ENCODE results near the gene STARD3. TPM values are rescaled to one million over a fixed set of nuclear protein-coding genes. Genes with fewer than 3 reads are reported as not detected.
A peak's percentile ranks its signal among the peaks of the same experiment; 100 is the strongest.
"Not testable (repeated sequence)": the region's sequence is repeated elsewhere in the genome, so short reads cannot be mapped to it uniquely, and the experiment has no call there.

Gene STARD3
- total RNA-seq (2022), result 2,579 and 2,697 TPM in 2 replicates
- percentile 100 among the genes with signal in this experiment for Bru-seq, nascent RNA
- percentile 100 among the genes with signal in this experiment for BruChase-seq, experiment 1, labeled RNA remaining after a 6-hour chase
- percentile 100 among the genes with signal in this experiment for BruChase-seq, experiment 2, labeled RNA remaining after a 2-hour chase
- long read RNA-seq, transcript STARD3-201 (15 exons, 2,132 nt), result major isoform, 2,035 of 3,398 reads
- long read RNA-seq, transcript STARD3-202 (14 exons, 1,949 nt), result minor isoform, 14 of 3,398 reads
- long read RNA-seq, transcript STARD3-209 (15 exons, 1,666 nt), result minor isoform, 35 of 3,398 reads
- long read RNA-seq, partial matches to known transcripts, result 259 of 3,398 reads
- long read RNA-seq, other reads (novel, unspliced or antisense), result 1,053 of 3,398 reads

DNA sequence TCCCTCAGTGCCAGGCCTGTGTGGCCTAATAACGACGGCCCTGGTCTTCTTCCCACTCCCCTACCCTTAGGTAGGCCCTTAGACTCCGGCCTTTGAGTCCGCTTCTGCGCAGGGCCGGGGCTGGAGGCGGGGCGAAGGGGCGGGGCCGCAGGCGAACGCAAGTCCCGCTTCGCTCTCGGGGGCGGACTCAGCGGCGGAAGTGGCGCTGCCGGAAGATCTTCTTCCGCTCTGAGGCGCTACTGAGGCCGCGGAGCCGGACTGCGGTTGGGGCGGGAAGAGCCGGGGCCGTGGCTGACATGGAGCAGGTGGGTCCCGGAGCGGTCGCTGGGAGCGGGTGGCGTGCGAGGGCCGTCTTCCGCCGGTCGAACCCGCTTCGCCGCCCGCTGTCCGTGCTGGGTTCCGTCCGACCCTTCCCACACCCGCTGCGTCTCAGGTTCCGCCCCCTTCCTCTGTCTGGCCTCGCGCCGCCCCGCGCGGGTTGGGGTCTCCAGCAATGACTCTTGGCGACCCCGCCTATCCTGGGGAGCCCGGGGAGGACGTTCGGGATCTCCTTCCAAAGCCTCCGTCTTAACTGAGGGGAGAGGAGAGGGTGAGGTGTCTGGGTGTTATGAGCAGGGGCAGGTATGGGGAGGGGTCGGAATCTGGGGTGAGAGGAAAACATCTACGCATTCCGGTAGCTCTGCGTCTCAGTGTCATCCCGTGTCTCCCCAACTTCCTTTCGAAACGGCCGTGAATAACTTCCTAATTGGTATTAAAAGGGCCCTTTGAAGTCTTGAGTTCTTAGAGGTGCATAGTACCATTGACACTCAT lies at the start of gene STARD3:
Gene STARD3, plus strand, starts transcription at position 218 of the 810 bp plus-strand sequence. CDS start 16,388 bp downstream, outside the sequence.
- H3K4me3 Mint-ChIP-seq (ENCODE audit: low read depth, unreplicated experiment), result peak within 1 kb of the TSS; percentile 71
- H3K9me3 Mint-ChIP-seq (ENCODE audit: low read depth, unreplicated experiment), result no peaks in the 10 kb centered on the region
- no TSS peak for BruUV-seq (replicated peaks)
- peak within 1 kb of the TSS; percentile 28 for H3K27ac Mint-ChIP-seq (ENCODE audit: unreplicated experiment)
- no peak for DNase-seq
- TF ChIP-seq, protein P1, sequence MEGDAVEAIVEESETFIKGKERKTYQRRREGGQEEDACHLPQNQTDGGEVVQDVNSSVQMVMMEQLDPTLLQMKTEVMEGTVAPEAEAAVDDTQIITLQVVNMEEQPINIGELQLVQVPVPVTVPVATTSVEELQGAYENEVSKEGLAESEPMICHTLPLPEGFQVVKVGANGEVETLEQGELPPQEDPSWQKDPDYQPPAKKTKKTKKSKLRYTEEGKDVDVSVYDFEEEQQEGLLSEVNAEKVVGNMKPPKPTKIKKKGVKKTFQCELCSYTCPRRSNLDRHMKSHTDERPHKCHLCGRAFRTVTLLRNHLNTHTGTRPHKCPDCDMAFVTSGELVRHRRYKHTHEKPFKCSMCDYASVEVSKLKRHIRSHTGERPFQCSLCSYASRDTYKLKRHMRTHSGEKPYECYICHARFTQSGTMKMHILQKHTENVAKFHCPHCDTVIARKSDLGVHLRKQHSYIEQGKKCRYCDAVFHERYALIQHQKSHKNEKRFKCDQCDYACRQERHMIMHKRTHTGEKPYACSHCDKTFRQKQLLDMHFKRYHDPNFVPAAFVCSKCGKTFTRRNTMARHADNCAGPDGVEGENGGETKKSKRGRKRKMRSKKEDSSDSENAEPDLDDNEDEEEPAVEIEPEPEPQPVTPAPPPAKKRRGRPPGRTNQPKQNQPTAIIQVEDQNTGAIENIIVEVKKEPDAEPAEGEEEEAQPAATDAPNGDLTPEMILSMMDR (IDR thresholded peaks at IDR 0.05; ENCODE audit: unreplicated experiment), result no peak
- H3K4me1 Mint-ChIP-seq (ENCODE audit: low read depth, unreplicated experiment), result peaks cover 61% of the 10 kb centered on the region
- intact Hi-C loops (cut with micrococcal nuclease; ENCODE audit: unreplicated experiment), result loop anchor here (1.0 to 10.0 kb wide), 8 partner anchors 16 to 858 kb away; partner anchors contain the start of genes CDC6 and ERBB2
- CTCF ChIA-PET, result interaction anchor here (0.5 to 161.2 kb wide), 30 partner anchors 17 to 1598 kb away, joined by 3 to 42089 read pairs (median 5); partner anchors contain the start of genes ERBB2, GRB7, GSDMA and GSDMB
- H3K27me3 Mint-ChIP-seq (ENCODE audit: unreplicated experiment), result peaks cover 5% of the 10 kb centered on the region
- peaks cover 29% of the 10 kb centered on the region for H3K36me3 Mint-ChIP-seq (ENCODE audit: insufficient read depth, unreplicated experiment)

- DNase-seq; H3K27ac Mint-ChIP-seq (ENCODE audit: unreplicated experiment); H3K4me1 Mint-ChIP-seq (ENCODE audit: low read depth, unreplicated experiment); intact Hi-C loops (cut with micrococcal nuclease; ENCODE audit: unreplicated experiment); BruUV-seq (replicated peaks); H3K4me3 Mint-ChIP-seq (ENCODE audit: low read depth, unreplicated experiment); H3K9me3 Mint-ChIP-seq (ENCODE audit: low read depth, unreplicated experiment); H3K36me3 Mint-ChIP-seq (ENCODE audit: insufficient read depth, unreplicated experiment): not testable (repeated sequence)
- CTCF ChIA-PET, result interaction anchor here (0.6 to 76.7 kb wide), 6 partner anchors 11 to 192 kb away, joined by 3 to 42089 read pairs (median 6); partner anchors contain the start of genes ERBB2, GRB7, MIEN1 and PGAP3
- peaks cover 90% of the 10 kb centered on the region for H3K27me3 Mint-ChIP-seq (ENCODE audit: unreplicated experiment)
Observed at GRCh38 chr17:39590180-39590579, 46.8 kb upstream of the STARD3 start.

- no peaks in the 10 kb centered on the region for H3K4me1 Mint-ChIP-seq (ENCODE audit: low read depth, unreplicated experiment)
- peaks cover 100% of the 10 kb centered on the region for H3K27me3 Mint-ChIP-seq (ENCODE audit: unreplicated experiment)
- H3K9me3 Mint-ChIP-seq (ENCODE audit: low read depth, unreplicated experiment), result peaks cover 3% of the 10 kb centered on the region
- intact Hi-C loops (cut with micrococcal nuclease; ENCODE audit: unreplicated experiment), result no loop called here
- TF ChIP-seq, protein P1 (IDR thresholded peaks at IDR 0.05; ENCODE audit: unreplicated experiment), result peak; percentile 15
- H3K36me3 Mint-ChIP-seq (ENCODE audit: insufficient read depth, unreplicated experiment), result peaks cover 6% of the 10 kb centered on the region
- CTCF ChIA-PET, result interaction anchor here (0.6 to 76.7 kb wide), 6 partner anchors 9 to 98 kb away, joined by 3 to 42089 read pairs (median 3); partner anchors contain the start of genes ERBB2, GRB7, MIEN1 and PGAP3
- DNase-seq, result peak; percentile 94
- H3K27ac Mint-ChIP-seq (ENCODE audit: unreplicated experiment), result no peak overlapping the region
- H3K4me3 Mint-ChIP-seq (ENCODE audit: low read depth, unreplicated experiment), result no peak overlapping the region
- no TSS peak for BruUV-seq (replicated peaks)
Observed at GRCh38 chr17:39591958-39592954, 44.7 kb upstream of the STARD3 start.

DNA sequence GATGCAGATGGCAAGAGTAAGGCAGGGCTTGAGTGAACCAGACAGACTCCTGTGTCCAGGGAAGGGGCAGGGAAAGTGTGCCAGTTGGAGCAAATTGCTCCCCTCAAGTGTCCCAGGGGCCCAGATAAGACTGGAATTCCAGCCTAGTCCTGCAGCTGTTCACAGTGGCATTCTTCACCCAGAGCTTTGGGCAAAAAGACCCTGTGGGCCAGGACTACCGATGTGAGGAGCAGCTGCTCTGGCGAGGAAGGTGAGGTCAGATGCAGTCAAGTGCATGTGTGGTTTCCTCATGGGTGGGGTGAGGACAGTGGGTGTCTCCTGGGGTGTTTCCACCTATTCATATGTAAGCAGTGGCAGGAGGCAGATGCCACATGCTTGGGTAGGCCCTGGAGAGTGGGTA lies 43.6 kb upstream of the STARD3 start:
- no peak overlapping the region for H3K27ac Mint-ChIP-seq (ENCODE audit: unreplicated experiment)
- CTCF ChIA-PET, result interaction anchor here (0.6 to 76.7 kb wide), 5 partner anchors 9 to 97 kb away, joined by 3 to 42089 read pairs (median 3); partner anchors contain the start of genes ERBB2, GRB7, MIEN1 and PGAP3
- intact Hi-C loops (cut with micrococcal nuclease; ENCODE audit: unreplicated experiment), result no loop called here
- DNase-seq, result no peak
- peaks cover 3% of the 10 kb centered on the region for H3K9me3 Mint-ChIP-seq (ENCODE audit: low read depth, unreplicated experiment)
- TF ChIP-seq, protein P1 (IDR thresholded peaks at IDR 0.05; ENCODE audit: unreplicated experiment), result no peak
- H3K4me1 Mint-ChIP-seq (ENCODE audit: low read depth, unreplicated experiment), result no peaks in the 10 kb centered on the region
- BruUV-seq (replicated peaks), result no TSS peak
- H3K36me3 Mint-ChIP-seq (ENCODE audit: insufficient read depth, unreplicated experiment), result peaks cover 6% of the 10 kb centered on the region
- H3K4me3 Mint-ChIP-seq (ENCODE audit: low read depth, unreplicated experiment), result no peak overlapping the region
- H3K27me3 Mint-ChIP-seq (ENCODE audit: unreplicated experiment), result peaks cover 100% of the 10 kb centered on the region

Data from Calu3 (cell line).